ENCODE results near the gene PPP2R2C.

GRCh38 chr4:6357476-6357875 is 114.9 kb downstream of the PPP2R2C start:
- TF ChIP-seq CTCF (IDR thresholded peaks at IDR 0.05; ENCODE audit: poor library complexity, severe bottlenecking): no peak
- TF ChIP-seq RAD21 (conservative IDR thresholded peaks at IDR 0.05): no peak
- TF ChIP-seq, protein P1, sequence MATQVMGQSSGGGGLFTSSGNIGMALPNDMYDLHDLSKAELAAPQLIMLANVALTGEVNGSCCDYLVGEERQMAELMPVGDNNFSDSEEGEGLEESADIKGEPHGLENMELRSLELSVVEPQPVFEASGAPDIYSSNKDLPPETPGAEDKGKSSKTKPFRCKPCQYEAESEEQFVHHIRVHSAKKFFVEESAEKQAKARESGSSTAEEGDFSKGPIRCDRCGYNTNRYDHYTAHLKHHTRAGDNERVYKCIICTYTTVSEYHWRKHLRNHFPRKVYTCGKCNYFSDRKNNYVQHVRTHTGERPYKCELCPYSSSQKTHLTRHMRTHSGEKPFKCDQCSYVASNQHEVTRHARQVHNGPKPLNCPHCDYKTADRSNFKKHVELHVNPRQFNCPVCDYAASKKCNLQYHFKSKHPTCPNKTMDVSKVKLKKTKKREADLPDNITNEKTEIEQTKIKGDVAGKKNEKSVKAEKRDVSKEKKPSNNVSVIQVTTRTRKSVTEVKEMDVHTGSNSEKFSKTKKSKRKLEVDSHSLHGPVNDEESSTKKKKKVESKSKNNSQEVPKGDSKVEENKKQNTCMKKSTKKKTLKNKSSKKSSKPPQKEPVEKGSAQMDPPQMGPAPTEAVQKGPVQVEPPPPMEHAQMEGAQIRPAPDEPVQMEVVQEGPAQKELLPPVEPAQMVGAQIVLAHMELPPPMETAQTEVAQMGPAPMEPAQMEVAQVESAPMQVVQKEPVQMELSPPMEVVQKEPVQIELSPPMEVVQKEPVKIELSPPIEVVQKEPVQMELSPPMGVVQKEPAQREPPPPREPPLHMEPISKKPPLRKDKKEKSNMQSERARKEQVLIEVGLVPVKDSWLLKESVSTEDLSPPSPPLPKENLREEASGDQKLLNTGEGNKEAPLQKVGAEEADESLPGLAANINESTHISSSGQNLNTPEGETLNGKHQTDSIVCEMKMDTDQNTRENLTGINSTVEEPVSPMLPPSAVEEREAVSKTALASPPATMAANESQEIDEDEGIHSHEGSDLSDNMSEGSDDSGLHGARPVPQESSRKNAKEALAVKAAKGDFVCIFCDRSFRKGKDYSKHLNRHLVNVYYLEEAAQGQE (IDR thresholded peaks at IDR 0.05; ENCODE audit: borderline replicate concordance): no peak
- TF ChIP-seq TAF1 (IDR thresholded peaks at IDR 0.05; ENCODE audit: low read depth): no peak
- no peak for TF ChIP-seq EZH2 (IDR thresholded peaks at IDR 0.05; ENCODE audit: borderline replicate concordance, insufficient read depth, low read length, poor library complexity, severe bottlenecking)
